Upper lobe of right lung (tissue), 1 donor: ENCODE results near the gene CYTH4. TPM values are rescaled to one million over a fixed set of nuclear protein-coding genes. Genes with fewer than 3 reads are reported as not detected.

ENCODE experiments used
- ATAC-seq: fragments of 200-7000 bp; cut with Tn5 transposase; one replicate; pipeline ENCODE4 v1.9.1; 2020; ENCODE audit warnings: mild to moderate bottlenecking, moderate library complexity
- DNase-seq: peaks from one replicate; pipeline ENCODE4 v3.0.0-alpha.2; 2020
- H3K27ac ChIP-seq: fragments of 200-600 bp; one replicate; pipeline ENCODE4 v1.8.0; 2022
- H3K27me3 ChIP-seq: fragments of 200-600 bp; one replicate; pipeline ENCODE4 v1.8.0; 2022; ENCODE audit warnings: mild to moderate bottlenecking
- H3K36me3 ChIP-seq: fragments of 200-600 bp; one replicate; pipeline ENCODE4 v1.8.0; 2022
- H3K4me1 ChIP-seq: fragments of 200-600 bp; one replicate; pipeline ENCODE4 v1.8.0; 2022
- H3K4me3 ChIP-seq: fragments of 200-600 bp; one replicate; pipeline ENCODE4 v1.8.0; 2022; ENCODE audit warnings: mild to moderate bottlenecking
- H3K9me3 ChIP-seq: fragments of 200-600 bp; one replicate; pipeline ENCODE4 v1.8.0; 2022
- CTCF ChIP-seq: fragments of 200-600 bp; IDR thresholded peaks from one replicate; pipeline ENCODE4 v1.8.0; 2022; ENCODE audit warnings: antibody characterized with exemption
- intact Hi-C: fragments of 100-400 bp; cut with DNase I; formaldehyde crosslinking; loops from one replicate; pipeline ENCODE4 v1.11.0; 2022
- total RNA-seq: library from RNA; stranded (reverse); fragmentation: NEBNext Ultra II Directional; extraction: Animal tissue kit (Norgen Biotek cat#: 25700); gene quantifications from one replicate; pipeline ENCODE4 v1.2.1, GENCODE V29; 2021
- donor health status: DM: no; HTN: yes; CAD: no; lungs with severe emphysema.

CYTH4 gene
- total RNA-seq, 1 donor from 2014 or later: 37.9 TPM

- Histone ChIP-seq H3K4me1 (peaks cover 4% of the 10 kb centered on the region), H3K36me3 (no peaks in the 10 kb centered on the region), H3K27me3 (no peaks in the 10 kb centered on the region), H3K27ac (no peak overlapping the region), H3K4me3 (no peak overlapping the region), H3K9me3 (no peaks in the 10 kb centered on the region)
- TF ChIP-seq CTCF: no peak
- DNase-seq (no peak), ATAC-seq (no peak)
- intact Hi-C loops: no loop called here
Observed at GRCh38 chr22:37362621-37363020, 80.3 kb downstream of the CYTH4 start.

GRCh38 chr22:37363261-37363992 is 81.1 kb downstream of the CYTH4 start:
- DNase-seq: no peak
- Histone ChIP-seq H3K36me3 (no peaks in the 10 kb centered on the region), H3K27me3 (no peaks in the 10 kb centered on the region), H3K4me3 (no peak overlapping the region), H3K4me1 (peaks cover 4% of the 10 kb centered on the region), H3K27ac (no peak overlapping the region), H3K9me3 (no peaks in the 10 kb centered on the region)
- no peak for ATAC-seq
- no peak for TF ChIP-seq CTCF
- intact Hi-C loops: no loop called here

Other genes starting within 250 kb of the CYTH4 start
- 19.2 TPM for gene KCTD17, start 230.8 kb upstream of the CYTH4 start, total RNA-seq
- gene TMPRSS6, start 172.8 kb upstream of the CYTH4 start, total RNA-seq: 2.1 TPM
- 10.6 TPM for gene IL2RB, start 132.6 kb upstream of the CYTH4 start, total RNA-seq
- 6.1 TPM for gene C1QTNF6, start 94.3 kb upstream of the CYTH4 start, total RNA-seq
- gene SSTR3, start 70.0 kb upstream of the CYTH4 start, total RNA-seq: not detected
- gene RAC2, start 38.2 kb upstream of the CYTH4 start, total RNA-seq: 107 TPM
- gene ELFN2, start 145.0 kb downstream of the CYTH4 start, total RNA-seq: 0.72 TPM
- gene MFNG, start 203.9 kb downstream of the CYTH4 start, total RNA-seq: 53.5 TPM
- gene CARD10, start 236.9 kb downstream of the CYTH4 start, total RNA-seq: 17.0 TPM